ENCODE results near the gene C4A. TPM values are rescaled to one million over a fixed set of nuclear protein-coding genes. Genes with fewer than 3 reads are reported as not detected.

C4A gene
- total and polyA plus RNA-seq, 10 of the 15 experiments (the other 5 are each of a cell fraction or from before 2014, with no cell fraction given): 0.13 to 5.4 (median 0.88) TPM; not detected in 1

DNA sequence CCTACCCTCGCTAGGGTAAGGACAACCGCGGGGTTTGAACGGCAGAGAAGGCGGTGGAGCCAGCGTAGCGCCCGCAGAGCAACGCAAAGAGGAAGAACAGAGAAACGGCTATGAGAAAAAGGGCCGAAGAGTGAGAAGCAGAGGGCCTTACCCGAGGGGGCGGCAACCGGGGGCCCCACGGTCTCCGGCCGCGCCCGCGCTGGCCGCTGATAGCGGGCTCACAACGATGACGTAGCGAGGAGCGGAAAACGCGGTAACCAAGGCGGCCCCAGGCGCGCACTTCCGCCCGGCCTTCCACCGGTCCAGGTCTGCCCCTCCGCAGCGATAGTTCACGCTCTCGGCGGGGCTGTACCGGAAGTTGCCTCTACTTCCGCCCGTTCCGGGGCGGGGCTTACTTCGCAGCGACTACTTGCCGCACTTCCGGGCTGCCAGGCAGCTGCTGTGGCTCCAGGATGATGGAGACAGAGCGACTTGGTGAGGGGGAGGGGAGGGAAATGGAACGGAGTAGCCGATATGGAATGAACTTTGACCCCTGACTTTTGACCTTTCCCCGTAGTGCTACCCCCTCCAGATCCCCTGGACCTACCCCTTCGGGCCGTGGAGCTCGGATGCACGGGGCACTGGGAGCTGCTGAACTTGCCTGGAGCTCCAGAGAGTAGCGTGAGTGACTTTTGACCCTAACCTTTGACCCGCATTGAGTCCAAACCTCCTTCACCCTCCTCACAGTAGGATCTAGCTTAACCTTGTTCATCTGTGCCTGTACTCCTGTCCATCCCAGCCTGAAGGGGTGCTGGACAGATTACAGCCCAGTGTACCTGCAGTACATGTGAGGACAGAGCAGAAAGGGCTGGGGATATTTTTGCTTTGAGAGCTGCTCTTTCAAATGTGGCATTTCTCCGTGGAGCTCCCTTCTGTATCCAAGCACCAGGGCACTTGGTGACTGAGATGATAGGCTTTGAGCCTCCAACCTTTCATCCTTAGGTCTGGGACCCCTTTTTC, 22.8 kb upstream of the C4A start, which contains the start of the genes NELFE and SKIC2 (continued):
- peak; percentile 77 for TF ChIP-seq SIX5 (IDR thresholded peaks at IDR 0.05; ENCODE audit: low read depth, low read length, severe bottlenecking)
- peak; percentile 57 for TF ChIP-seq KLF5 (IDR thresholded peaks at IDR 0.05; ENCODE audit: partially characterized antibody)
- no peak for TF ChIP-seq RAD51 (IDR thresholded peaks at IDR 0.05)
- TF ChIP-seq, protein P1, sequence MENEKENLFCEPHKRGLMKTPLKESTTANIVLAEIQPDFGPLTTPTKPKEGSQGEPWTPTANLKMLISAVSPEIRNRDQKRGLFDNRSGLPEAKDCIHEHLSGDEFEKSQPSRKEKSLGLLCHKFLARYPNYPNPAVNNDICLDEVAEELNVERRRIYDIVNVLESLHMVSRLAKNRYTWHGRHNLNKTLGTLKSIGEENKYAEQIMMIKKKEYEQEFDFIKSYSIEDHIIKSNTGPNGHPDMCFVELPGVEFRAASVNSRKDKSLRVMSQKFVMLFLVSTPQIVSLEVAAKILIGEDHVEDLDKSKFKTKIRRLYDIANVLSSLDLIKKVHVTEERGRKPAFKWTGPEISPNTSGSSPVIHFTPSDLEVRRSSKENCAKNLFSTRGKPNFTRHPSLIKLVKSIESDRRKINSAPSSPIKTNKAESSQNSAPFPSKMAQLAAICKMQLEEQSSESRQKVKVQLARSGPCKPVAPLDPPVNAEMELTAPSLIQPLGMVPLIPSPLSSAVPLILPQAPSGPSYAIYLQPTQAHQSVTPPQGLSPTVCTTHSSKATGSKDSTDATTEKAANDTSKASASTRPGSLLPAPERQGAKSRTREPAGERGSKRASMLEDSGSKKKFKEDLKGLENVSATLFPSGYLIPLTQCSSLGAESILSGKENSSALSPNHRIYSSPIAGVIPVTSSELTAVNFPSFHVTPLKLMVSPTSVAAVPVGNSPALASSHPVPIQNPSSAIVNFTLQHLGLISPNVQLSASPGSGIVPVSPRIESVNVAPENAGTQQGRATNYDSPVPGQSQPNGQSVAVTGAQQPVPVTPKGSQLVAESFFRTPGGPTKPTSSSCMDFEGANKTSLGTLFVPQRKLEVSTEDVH (IDR thresholded peaks at IDR 0.05; ENCODE audit: low read depth, partially characterized antibody): peak; percentile 95
- no peak; the same call in 1 of the 2 replicates for TF ChIP-seq TARDBP (IDR thresholded peaks at IDR 0.05; ENCODE audit: borderline replicate concordance)
- TF ChIP-seq SMAD5 (IDR thresholded peaks at IDR 0.05; ENCODE audit: low read depth): peak; percentile 71
- TF ChIP-seq PAX8 (IDR thresholded peaks at IDR 0.05): no peak
- TF ChIP-seq, protein P2, sequence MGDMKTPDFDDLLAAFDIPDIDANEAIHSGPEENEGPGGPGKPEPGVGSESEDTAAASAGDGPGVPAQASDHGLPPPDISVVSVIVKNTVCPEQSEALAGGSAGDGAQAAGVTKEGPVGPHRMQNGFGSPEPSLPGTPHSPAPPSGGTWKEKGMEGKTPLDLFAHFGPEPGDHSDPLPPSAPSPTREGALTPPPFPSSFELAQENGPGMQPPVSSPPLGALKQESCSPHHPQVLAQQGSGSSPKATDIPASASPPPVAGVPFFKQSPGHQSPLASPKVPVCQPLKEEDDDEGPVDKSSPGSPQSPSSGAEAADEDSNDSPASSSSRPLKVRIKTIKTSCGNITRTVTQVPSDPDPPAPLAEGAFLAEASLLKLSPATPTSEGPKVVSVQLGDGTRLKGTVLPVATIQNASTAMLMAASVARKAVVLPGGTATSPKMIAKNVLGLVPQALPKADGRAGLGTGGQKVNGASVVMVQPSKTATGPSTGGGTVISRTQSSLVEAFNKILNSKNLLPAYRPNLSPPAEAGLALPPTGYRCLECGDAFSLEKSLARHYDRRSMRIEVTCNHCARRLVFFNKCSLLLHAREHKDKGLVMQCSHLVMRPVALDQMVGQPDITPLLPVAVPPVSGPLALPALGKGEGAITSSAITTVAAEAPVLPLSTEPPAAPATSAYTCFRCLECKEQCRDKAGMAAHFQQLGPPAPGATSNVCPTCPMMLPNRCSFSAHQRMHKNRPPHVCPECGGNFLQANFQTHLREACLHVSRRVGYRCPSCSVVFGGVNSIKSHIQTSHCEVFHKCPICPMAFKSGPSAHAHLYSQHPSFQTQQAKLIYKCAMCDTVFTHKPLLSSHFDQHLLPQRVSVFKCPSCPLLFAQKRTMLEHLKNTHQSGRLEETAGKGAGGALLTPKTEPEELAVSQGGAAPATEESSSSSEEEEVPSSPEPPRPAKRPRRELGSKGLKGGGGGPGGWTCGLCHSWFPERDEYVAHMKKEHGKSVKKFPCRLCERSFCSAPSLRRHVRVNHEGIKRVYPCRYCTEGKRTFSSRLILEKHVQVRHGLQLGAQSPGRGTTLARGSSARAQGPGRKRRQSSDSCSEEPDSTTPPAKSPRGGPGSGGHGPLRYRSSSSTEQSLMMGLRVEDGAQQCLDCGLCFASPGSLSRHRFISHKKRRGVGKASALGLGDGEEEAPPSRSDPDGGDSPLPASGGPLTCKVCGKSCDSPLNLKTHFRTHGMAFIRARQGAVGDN (IDR thresholded peaks at IDR 0.05): peak; percentile 75; the same call in 1 of the 2 replicates
- TF ChIP-seq MYC (IDR thresholded peaks at IDR 0.05; ENCODE audit: insufficient read depth, insufficient read length, insufficient replicate concordance, low read length, severe bottlenecking): no peak
- TF ChIP-seq ETV6 (conservative IDR thresholded peaks at IDR 0.05 in 1 of 2, IDR thresholded peaks at IDR 0.05 in 1 of 2; ENCODE audit: borderline replicate concordance in 1 of 2, low read depth in 1 of 2): 0 out of 4 replicates have a peak, but pooled peaks of 1 of the 2 experiments have one; percentile 61
- TF ChIP-seq TCF12 (IDR thresholded peaks at IDR 0.05; ENCODE audit: low read depth, low read length): peak; percentile 90; the same call in 1 of the 2 replicates
- no peak for TF ChIP-seq ESRRA (IDR thresholded peaks at IDR 0.05; ENCODE audit: low read length)
- no peak; the same call in 1 of the 2 replicates for TF ChIP-seq SMARCA5 (IDR thresholded peaks at IDR 0.05)
- no peak for TF ChIP-seq NFYA (IDR thresholded peaks at IDR 0.05; ENCODE audit: borderline replicate concordance, low read depth, low read length)
- TF ChIP-seq CHD1 (IDR thresholded peaks at IDR 0.05; ENCODE audit: low read depth, low read length): no peak
- no peak for TF ChIP-seq ZSCAN29 (IDR thresholded peaks at IDR 0.05)
- peak; percentile 99 for TF ChIP-seq NR2F1 (conservative IDR thresholded peaks at IDR 0.05)
- TF ChIP-seq, protein P3, sequence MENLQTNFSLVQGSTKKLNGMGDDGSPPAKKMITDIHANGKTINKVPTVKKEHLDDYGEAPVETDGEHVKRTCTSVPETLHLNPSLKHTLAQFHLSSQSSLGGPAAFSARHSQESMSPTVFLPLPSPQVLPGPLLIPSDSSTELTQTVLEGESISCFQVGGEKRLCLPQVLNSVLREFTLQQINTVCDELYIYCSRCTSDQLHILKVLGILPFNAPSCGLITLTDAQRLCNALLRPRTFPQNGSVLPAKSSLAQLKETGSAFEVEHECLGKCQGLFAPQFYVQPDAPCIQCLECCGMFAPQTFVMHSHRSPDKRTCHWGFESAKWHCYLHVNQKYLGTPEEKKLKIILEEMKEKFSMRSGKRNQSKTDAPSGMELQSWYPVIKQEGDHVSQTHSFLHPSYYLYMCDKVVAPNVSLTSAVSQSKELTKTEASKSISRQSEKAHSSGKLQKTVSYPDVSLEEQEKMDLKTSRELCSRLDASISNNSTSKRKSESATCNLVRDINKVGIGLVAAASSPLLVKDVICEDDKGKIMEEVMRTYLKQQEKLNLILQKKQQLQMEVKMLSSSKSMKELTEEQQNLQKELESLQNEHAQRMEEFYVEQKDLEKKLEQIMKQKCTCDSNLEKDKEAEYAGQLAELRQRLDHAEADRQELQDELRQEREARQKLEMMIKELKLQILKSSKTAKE (IDR thresholded peaks at IDR 0.05; ENCODE audit: low read depth, poor library complexity, severe bottlenecking): no peak
- TF ChIP-seq MEF2A (IDR thresholded peaks at IDR 0.05; ENCODE audit: insufficient read depth, low read depth, low read length): peak; percentile 8; the same call in 1 of the 2 replicates
- no peak for TF ChIP-seq RCOR1 (conservative IDR thresholded peaks at IDR 0.05; ENCODE audit: low read depth, low read length)

All from GM12878 (cell line).